H1 (cell line): ENCODE data around the gene NABP1. TPM values are rescaled to one million over a fixed set of nuclear protein-coding genes. Genes with fewer than 3 reads are reported as not detected.

Source experiments
- CTCF ChIA-PET: fragments of 300-600 bp; sonication (Branson Sonifier 250); formaldehyde crosslinking; loops from one replicate; lab custom pipeline; 2021; ENCODE audit not compliant: partially characterized antibody; lab: Charles Lee
- POLR2A ChIA-PET: fragments of 300-600 bp; sonication (Branson Sonifier 250); formaldehyde crosslinking; loops from one replicate; lab custom pipeline; 2021; ENCODE audit warnings: inconsistent platforms; ENCODE audit not compliant: partially characterized antibody; lab: Charles Lee
- DNase-seq, 2 experiments: peaks; one replicate each; pipeline versions ENCODE4 v3.0.0 to v3.0.0-alpha.2; 2010 to 2022; ENCODE audit warnings: low spot score in 2 of 2, low read depth in 1 of 2, mixed read lengths in 1 of 2
- FAIRE-seq: peaks from 2 replicates; lab custom pipeline; 2011; peaks lifted over from hg19 to GRCh38; lab: Jason Lieb, UNC
- H2AFZ ChIP-seq: 2 replicates; pipeline ENCODE4 v1.8.1; 2012; ENCODE audit warnings: low read length, inconsistent platforms
- H2AK5ac ChIP-seq: 2 replicates; pipeline ENCODE4 v1.6.1; 2013; ENCODE audit warnings: low read depth, low read length
- H2BK120ac ChIP-seq: replicated peaks from 2 replicates; pipeline ENCODE3; 2013; ENCODE audit warnings: low read depth, low read length, inconsistent platforms
- H2BK12ac ChIP-seq: 2 replicates; pipeline ENCODE4 v1.6.1; 2013; ENCODE audit warnings: low read depth, low read length
- H2BK15ac ChIP-seq: 2 replicates; pipeline ENCODE4 v1.6.1; 2013; ENCODE audit warnings: low read length
- H2BK20ac ChIP-seq: 2 replicates; pipeline ENCODE4 v1.6.1; 2013; ENCODE audit warnings: low read length
- H2BK5ac ChIP-seq: 2 replicates; pipeline ENCODE4 v1.6.1; 2013; ENCODE audit warnings: low read depth, low read length
- H3K14ac ChIP-seq: 2 replicates; pipeline ENCODE4 v1.6.1; 2013; ENCODE audit warnings: inconsistent platforms; ENCODE audit not compliant: insufficient read length
- H3K18ac ChIP-seq: 2 replicates; pipeline ENCODE4 v1.6.1; 2013; ENCODE audit warnings: low read length; ENCODE audit errors: extremely low read depth
- H3K23ac ChIP-seq: 2 replicates; pipeline ENCODE4 v1.6.1; 2013; ENCODE audit warnings: inconsistent platforms; ENCODE audit not compliant: insufficient read length
- H3K23me2 ChIP-seq: 2 replicates; pipeline ENCODE4 v1.6.1; 2013; ENCODE audit warnings: low read depth, low read length
- H3K27ac ChIP-seq: 2 replicates; pipeline ENCODE4 v1.6.1; 2011; ENCODE audit warnings: low read depth, low read length, inconsistent platforms
- H3K27me3 ChIP-seq, 4 experiments: replicated peaks in 1 of 4; 1 replicate in 1 of 4; 2 replicates in 3 of 4; pipeline versions ENCODE4 v1.6.1 to v1.8.1; 2011 to 2013; ENCODE audit warnings: low read length in 3 of 4, mild to moderate bottlenecking in 3 of 4, inconsistent platforms in 2 of 4, mixed read lengths in 2 of 4, moderate library complexity in 1 of 4; ENCODE audit not compliant: control insufficient read depth in 3 of 4, insufficient read depth in 3 of 4; ENCODE audit errors: extremely low read depth in 1 of 4
- H3K36me3 ChIP-seq, 4 experiments: 2 replicates each; pipeline versions ENCODE4 v1.6.1 to v1.8.1; 2011 to 2013; ENCODE audit warnings: mild to moderate bottlenecking in 4 of 4, low read length in 3 of 4, moderate library complexity in 2 of 4, control low read depth in 1 of 4, inconsistent platforms in 1 of 4; ENCODE audit not compliant: insufficient read depth in 4 of 4, control insufficient read depth in 2 of 4
- H3K4ac ChIP-seq: replicated peaks from 2 replicates; pipeline ENCODE3; 2013; ENCODE audit warnings: low read length, low read depth, mixed read lengths, inconsistent platforms; ENCODE audit not compliant: insufficient read length
- H3K4me1 ChIP-seq, 4 experiments: replicated peaks in 1 of 4; 1 replicate in 1 of 4; 2 replicates in 3 of 4; pipeline versions ENCODE4 v1.6.1 to v1.8.1; 2011 to 2013; ENCODE audit warnings: low read length in 3 of 4, inconsistent platforms in 2 of 4, mixed read lengths in 1 of 4; ENCODE audit not compliant: insufficient read depth in 4 of 4, control insufficient read depth in 3 of 4
- H3K4me2 ChIP-seq, 2 experiments: 2 replicates each; pipeline versions ENCODE4 v1.6.1 to v1.8.1; 2011 to 2013; ENCODE audit warnings: low read depth in 2 of 2, low read length in 2 of 2, control low read depth in 1 of 2, inconsistent platforms in 1 of 2, mild to moderate bottlenecking in 1 of 2; ENCODE audit not compliant: insufficient read depth in 1 of 2
- H3K4me3 ChIP-seq, 4 experiments: fragments of 200-600, 300-600 bp in 1 of 4; sonication (generic), shearing (Covaris generic), sonication (Bioruptor Twin) in 1 of 4; 2 replicates each; pipeline versions ENCODE4 v1.5.1 to v1.8.1; 2011 to 2016; ENCODE audit warnings: low read length in 4 of 4, low read depth in 3 of 4, control low read depth in 2 of 4, inconsistent platforms in 2 of 4, mild to moderate bottlenecking in 2 of 4, mixed read lengths in 1 of 4, moderate library complexity in 1 of 4; ENCODE audit not compliant: insufficient read depth in 2 of 4; ENCODE audit errors: extremely low read depth in 1 of 4
- H3K56ac ChIP-seq: replicated peaks from 2 replicates; pipeline ENCODE3; 2013; ENCODE audit warnings: low read depth, mild to moderate bottlenecking, mixed read lengths, low read length, inconsistent platforms; ENCODE audit not compliant: insufficient read length
- H3K79me1 ChIP-seq: 2 replicates; pipeline ENCODE4 v1.6.1; 2013; ENCODE audit warnings: low read depth, low read length, control low read depth
- H3K79me2 ChIP-seq, 2 experiments: 2 replicates each; pipeline versions ENCODE4 v1.6.1 to v1.8.1; 2012 to 2013; ENCODE audit warnings: low read length in 2 of 2, mild to moderate bottlenecking in 2 of 2, inconsistent platforms in 1 of 2; ENCODE audit not compliant: insufficient read depth in 2 of 2, control insufficient read depth in 1 of 2
- H3K9ac ChIP-seq, 4 experiments: replicated peaks in 1 of 4; 1 replicate in 1 of 4; 2 replicates in 3 of 4; pipeline versions ENCODE4 v1.6.1 to v1.8.1; 2011 to 2013; ENCODE audit warnings: low read depth in 3 of 4, low read length in 3 of 4, control low read depth in 2 of 4, mild to moderate bottlenecking in 2 of 4, moderate library complexity in 2 of 4, inconsistent platforms in 1 of 4; ENCODE audit errors: extremely low read depth in 1 of 4
- H3K9me3 ChIP-seq, 2 experiments: 2 replicates each; pipeline versions ENCODE4 v1.6.1 to v1.8.1; 2012 to 2013; ENCODE audit warnings: mild to moderate bottlenecking in 2 of 2, moderate library complexity in 2 of 2, control low read depth in 1 of 2, inconsistent platforms in 1 of 2, low read depth in 1 of 2, low read length in 1 of 2, mixed read lengths in 1 of 2; ENCODE audit not compliant: insufficient read depth in 2 of 2
- H4K20me1 ChIP-seq, 2 experiments: replicated peaks in 1 of 2; 2 replicates each; pipeline versions ENCODE3 to v1.8.1; 2011 to 2013; ENCODE audit warnings: inconsistent platforms in 2 of 2, low read length in 2 of 2, mild to moderate bottlenecking in 1 of 2; ENCODE audit not compliant: insufficient read depth in 2 of 2, control insufficient read depth in 1 of 2
- H4K5ac ChIP-seq: 2 replicates; pipeline ENCODE4 v1.6.1; 2013; ENCODE audit warnings: low read length, low read depth, mixed read lengths, inconsistent platforms; ENCODE audit not compliant: insufficient read length
- H4K8ac ChIP-seq: 2 replicates; pipeline ENCODE4 v1.8.0; 2013; ENCODE audit warnings: mild to moderate bottlenecking, moderate library complexity, low read length, inconsistent platforms; ENCODE audit not compliant: insufficient read depth; ENCODE audit errors: extremely low read depth
- H4K91ac ChIP-seq: replicated peaks from 2 replicates; pipeline ENCODE3; 2013; ENCODE audit warnings: low read length, mixed read lengths, inconsistent platforms; ENCODE audit not compliant: insufficient read length
- CTBP2 ChIP-seq: IDR thresholded peaks from 2 replicates; pipeline ENCODE4 v1.7.0; 2011; ENCODE audit warnings: borderline replicate concordance, mild to moderate bottlenecking, moderate library complexity, mixed read lengths, low read length; ENCODE audit not compliant: insufficient read depth, insufficient read length
- EGR1 ChIP-seq: IDR thresholded peaks from 2 replicates; pipeline ENCODE4 v1.6.1; 2011; ENCODE audit warnings: low read depth, low read length, borderline replicate concordance
- MAFK ChIP-seq: IDR thresholded peaks from 2 replicates; pipeline ENCODE4 v1.6.1; 2012; ENCODE audit warnings: low read depth, mild to moderate bottlenecking, improper control_type of control experiment, low read length
- NANOG ChIP-seq: IDR thresholded peaks from 2 replicates; pipeline ENCODE4 v1.6.1; 2011; ENCODE audit warnings: low read length, low read depth, mild to moderate bottlenecking, inconsistent platforms; ENCODE audit not compliant: insufficient read depth, poor library complexity, severe bottlenecking
- POLR2A ChIP-seq, 2 experiments: IDR thresholded peaks; 1 replicate in 1 of 2; 2 replicates in 1 of 2; pipeline ENCODE4 v1.6.1; 2011; ENCODE audit warnings: low read depth in 2 of 2, low read length in 2 of 2, mild to moderate bottlenecking in 2 of 2; ENCODE audit errors: control extremely low read depth in 1 of 2
- WGBS, 2 experiments: shearing (Covaris generic) in 1 of 2; methylation state at CpG; one replicate each; pipeline versions ENCODE4 v1.1.6 to v1.1.7; 2013 to 2015; ENCODE audit warnings: low lambda C conversion rate in 2 of 2, mixed read lengths in 2 of 2, inconsistent platforms in 1 of 2, low coverage in 1 of 2, missing lambda C conversion rate in 1 of 2; ENCODE audit not compliant: insufficient replicate concordance in 2 of 2, insufficient coverage in 1 of 2, insufficient read length in 1 of 2; ENCODE audit errors: extremely low coverage in 1 of 2, missing lambda C conversion rate in 1 of 2; 5-methylcytosine and 5-hydroxymethylcytosine counted together
- polyA plus RNA-seq, 7 experiments: library from polyadenylated mRNA; depleted of rRNA in 3 of 7; stranded (reverse) in 5 of 7; unstranded in 2 of 7; fragments of >200 nt in 5 of 7; fragments of 200-250 nt in 2 of 7; gene quantifications; 1 replicate in 5 of 7; 2 replicates in 1 of 7; 4 replicates in 1 of 7; pipeline versions ENCODE4 v1.2.1 to v1.2.3, GENCODE V29; 2011 to 2013; ENCODE audit warnings: missing spikeins in 2 of 7, mixed read lengths in 2 of 7
- total RNA-seq: library from RNA; stranded (reverse); fragmentation: NEBNext Ultra II Directional; extraction: Animal tissue kit (Norgen Biotek cat#: 25700); gene quantifications from 2 replicates; pipeline ENCODE4 v1.2.1, GENCODE V29; 2021
- TF ChIP-seq, protein P1 (sequence below): IDR thresholded peaks from 2 replicates; pipeline ENCODE4 v1.6.1; 2012; ENCODE audit warnings: inconsistent platforms

The NABP1 gene
- total and polyA plus RNA-seq, 2 of the 8 experiments (the other 6 are each of a cell fraction or from before 2014, with no cell fraction given) = 0.63 to 4.8 TPM

DNA sequence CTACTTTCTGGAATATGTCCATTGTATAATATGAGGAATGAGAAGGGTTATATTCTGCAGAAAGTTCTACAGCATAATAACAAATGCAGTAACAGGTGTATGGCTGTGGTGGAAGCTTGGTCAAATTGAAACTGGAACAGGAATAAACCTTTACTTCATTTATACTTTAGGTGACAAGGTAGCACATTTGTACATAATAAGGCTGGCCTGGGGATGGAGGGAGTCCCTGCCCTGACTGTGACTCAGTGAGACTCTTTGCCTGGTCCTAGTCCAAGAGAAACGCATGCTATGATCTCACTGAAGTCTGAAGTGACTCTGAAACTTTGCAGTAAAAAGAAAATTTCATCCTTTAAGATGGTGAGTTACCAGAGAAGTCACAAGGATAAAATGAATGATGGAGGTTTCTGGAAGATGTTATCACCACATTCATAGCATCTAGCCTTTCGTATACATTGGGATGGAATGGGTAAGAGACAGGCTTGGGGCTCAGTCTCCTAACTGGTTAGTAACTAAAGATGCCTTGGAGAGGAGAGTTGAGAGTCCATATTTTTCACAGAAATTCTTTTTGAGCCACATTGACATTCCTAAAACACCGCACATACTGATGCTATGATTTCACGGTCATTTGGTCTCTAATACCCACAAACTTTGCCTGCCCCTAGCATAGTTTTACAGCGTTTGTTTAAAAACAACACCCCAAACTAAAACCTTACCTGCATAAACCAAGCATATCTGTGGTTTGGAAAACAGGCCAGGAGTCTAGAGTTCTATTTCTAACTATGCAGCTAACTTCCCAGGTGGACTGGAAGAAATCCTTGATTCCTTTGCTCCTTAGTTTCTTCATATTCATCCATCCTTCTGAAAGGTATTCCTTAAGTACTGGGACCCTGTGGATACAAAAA is 42.4 kb upstream of the NABP1 start:
- Histone ChIP-seq H3K4me2 (no peak overlapping the region), H2AFZ (no peak overlapping the region)
- CTCF ChIA-PET = interaction anchor here (0.7 to 1.4 kb wide), 2 partner anchors 10 to 56 kb away, joined by 3 read pairs; no protein-coding TSS in a partner anchor

More for the DNA sequence above, 42.4 kb upstream of the NABP1 start:
- H3K23me2 ChIP-seq = no peaks in the 10 kb centered on the region
- H2AK5ac ChIP-seq = no peak overlapping the region
- no peak overlapping the region for H3K9ac ChIP-seq
- DNase-seq (no peak), FAIRE-seq (no peak)
- H3K56ac ChIP-seq = no peak overlapping the region
- no peaks in the 10 kb centered on the region for H4K20me1 ChIP-seq
- H4K91ac ChIP-seq = no peak overlapping the region
- POLR2A ChIA-PET = no interaction called here
- no peak overlapping the region for H2BK20ac ChIP-seq
- no peak overlapping the region for H2BK120ac ChIP-seq
- H3K23ac ChIP-seq = no peak overlapping the region
- no peak overlapping the region for H3K4me3 ChIP-seq
- peaks cover 0 to 9% (median 4%) of the 10 kb centered on the region in 4 experiments; a peak in 2 of 7 replicates for H3K4me1 ChIP-seq
- 88% methylated on average over 5 of the region's 5 CpGs; no CpG with 5 or more reads in 1 of the 2 experiments for WGBS, 2 experiments
- H3K27ac ChIP-seq = no peak overlapping the region
- H2BK12ac ChIP-seq = no peak overlapping the region
- no peak overlapping the region for H3K18ac ChIP-seq
- no peak overlapping the region for H2BK5ac ChIP-seq
- H3K9me3 ChIP-seq = no peaks in the 10 kb centered on the region
- H4K8ac ChIP-seq = no peak overlapping the region
- H2BK15ac ChIP-seq = no peak overlapping the region
- no peaks in the 10 kb centered on the region for H3K79me2 ChIP-seq
- H4K5ac ChIP-seq = no peak overlapping the region
- no peaks in the 10 kb centered on the region for H3K79me1 ChIP-seq
- H3K4ac ChIP-seq = no peak overlapping the region
- TF ChIP-seq NANOG (no peak), CTBP2 (no peak), MAFK (no peak), POLR2A (IDR thresholded peaks at IDR 0.05; ENCODE audit: control extremely low read depth in 1 of 2, low read depth in 2 of 2, low read length in 2 of 2) (no peak), EGR1 (no peak)
- TF ChIP-seq, protein P1, sequence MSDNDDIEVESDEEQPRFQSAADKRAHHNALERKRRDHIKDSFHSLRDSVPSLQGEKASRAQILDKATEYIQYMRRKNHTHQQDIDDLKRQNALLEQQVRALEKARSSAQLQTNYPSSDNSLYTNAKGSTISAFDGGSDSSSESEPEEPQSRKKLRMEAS = no peak
- H3K27me3 ChIP-seq = no peaks in the 10 kb centered on the region
- H3K36me3 ChIP-seq = no peaks in the 10 kb centered on the region
- H3K14ac ChIP-seq = no peak overlapping the region
